Measurements from ENCODE around the gene GRIN1.
A peak's percentile ranks its signal among the peaks of the same experiment; 100 is the strongest.
"Not testable (repeated sequence)": the region's sequence is repeated elsewhere in the genome, so short reads cannot be mapped to it uniquely, and the experiment has no call there.

Gene GRIN1

DNA sequence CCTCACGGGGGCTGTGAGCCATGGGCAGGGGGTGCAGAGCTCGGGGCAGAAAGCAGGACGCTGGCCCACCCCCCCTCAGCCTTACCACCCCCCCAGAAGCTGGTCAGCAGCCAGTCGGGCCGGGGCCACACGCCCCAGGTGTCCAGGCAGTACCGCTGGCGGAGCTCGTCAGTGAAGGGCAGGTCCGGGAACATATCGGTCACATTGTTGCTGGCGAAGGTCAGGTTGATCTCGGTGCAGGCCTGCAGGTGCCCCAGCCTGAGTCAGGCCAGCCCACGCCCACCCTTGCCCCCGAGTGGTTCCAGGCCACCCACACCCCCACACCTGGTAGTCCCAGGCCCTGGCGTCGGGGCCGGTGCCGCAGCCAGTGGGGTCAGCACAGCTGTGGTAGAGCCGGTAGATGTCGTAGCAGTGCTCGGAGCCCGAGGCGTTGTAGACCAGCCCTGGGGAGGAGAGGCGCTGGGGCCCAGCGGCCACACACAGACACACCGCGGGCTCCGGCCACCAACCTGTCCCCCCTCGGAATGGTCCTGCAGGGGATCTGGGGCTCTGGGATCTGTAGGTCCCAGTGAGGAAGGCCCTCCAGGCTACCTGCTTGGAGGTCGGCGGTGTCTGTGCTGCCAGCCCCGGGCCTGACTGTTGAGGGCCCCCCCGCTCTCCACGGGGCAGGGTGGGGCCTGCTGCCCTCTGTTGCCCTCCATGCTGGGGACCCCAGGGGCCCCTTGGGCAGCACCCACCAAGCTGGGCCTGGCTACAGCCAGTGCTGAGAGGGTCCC is 27.0 kb upstream of the GRIN1 start:
- no peak for DNase-seq

DNA sequence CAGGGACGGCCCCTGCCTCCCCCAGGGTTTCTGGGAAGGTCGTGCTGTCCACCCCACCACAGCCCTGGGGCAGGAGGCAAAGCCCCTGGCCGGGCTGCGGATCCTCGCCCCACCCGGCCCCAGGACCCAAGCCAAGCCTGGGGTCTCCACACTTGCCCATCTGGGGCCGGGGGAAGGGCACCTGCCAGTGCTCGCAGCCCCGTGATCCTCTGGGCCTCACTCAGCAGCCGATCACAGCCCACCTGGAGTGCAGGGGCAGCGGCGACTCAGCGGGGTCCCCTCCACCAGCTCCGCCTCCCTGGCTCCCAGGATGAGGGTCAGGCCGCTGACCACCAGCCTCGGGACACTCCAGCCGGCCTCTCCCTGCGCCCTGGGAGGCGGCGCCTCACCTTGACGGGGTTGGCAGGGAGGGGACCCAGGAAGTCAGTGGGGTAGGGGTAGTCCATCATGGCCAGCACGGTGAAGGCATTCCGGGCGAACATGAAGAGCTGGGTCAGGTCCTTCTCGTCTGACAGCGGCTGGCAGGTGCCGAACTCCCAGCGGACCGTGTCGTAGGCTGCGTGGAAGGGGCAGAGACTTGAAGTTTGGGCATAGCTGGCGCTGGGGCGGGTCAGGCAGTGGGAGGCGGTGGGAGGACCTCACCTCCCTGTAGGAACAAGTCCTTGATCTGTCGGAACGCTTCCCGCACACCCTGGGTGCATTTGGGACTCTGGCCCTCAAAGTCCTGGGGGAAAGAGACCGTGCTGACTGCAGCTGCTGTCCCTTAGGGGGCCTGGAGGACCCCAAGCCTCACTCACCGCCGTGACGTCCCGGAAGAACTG is 26.2 kb upstream of the GRIN1 start:
- DNase-seq = no peak

DNA sequence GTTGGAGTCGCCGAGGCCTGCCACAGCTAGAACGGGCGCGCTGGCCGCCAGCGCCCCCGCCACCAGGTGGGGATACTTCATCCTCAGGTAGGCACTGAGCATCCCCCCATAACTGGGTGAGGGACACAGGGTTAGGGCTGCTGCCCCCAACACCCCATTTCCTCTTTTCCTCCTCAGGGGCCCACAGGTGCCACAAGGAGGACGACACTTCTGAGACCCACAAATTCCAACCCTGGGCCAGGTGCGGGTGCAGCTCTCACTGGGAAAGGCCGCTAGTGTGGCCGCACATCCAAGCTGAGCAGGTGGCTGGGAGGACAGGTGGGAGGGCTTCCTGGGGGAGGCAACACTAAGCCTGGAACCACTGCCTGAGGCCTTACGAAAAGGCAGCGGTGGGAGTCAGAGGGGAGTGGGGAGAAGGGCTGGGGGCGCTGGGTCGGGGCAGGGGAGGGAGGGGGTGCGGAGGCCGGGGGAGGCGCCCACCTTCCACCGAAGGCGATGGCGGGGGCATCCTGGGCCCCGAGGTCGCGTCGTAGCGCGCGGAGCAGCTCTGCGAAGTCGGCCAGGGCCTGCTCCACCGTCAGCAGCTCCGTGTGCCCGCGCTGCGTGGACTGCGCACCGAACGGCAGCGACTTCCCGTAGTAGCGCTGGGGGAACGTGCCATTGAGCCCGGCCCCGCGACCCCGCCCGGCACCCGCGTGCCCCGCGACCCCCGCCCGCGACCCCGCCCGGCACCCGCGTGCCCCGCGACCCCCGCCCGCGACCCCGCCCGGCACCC is 25.4 kb upstream of the GRIN1 start:
- DNase-seq = no peak

GRCh38 chr9:137114220-137114612 is 24.7 kb upstream of the GRIN1 start:
- DNase-seq = no peak

- peak; percentile 55 for DNase-seq
Measured at GRCh38 chr9:137114613-137115393, 24.2 kb upstream of the GRIN1 start, which contains the start of gene DPP7. DPP7 (minus strand) TSS chr9:137114733; CDS start chr9:137114713, 20 bp downstream.

GRCh38 chr9:137115394-137116026 is 23.4 kb upstream of the GRIN1 start:
- DNase-seq = no peak

GRCh38 chr9:137116027-137116507 is 22.9 kb upstream of the GRIN1 start:
- no peak for DNase-seq

- no peak for DNase-seq
Measured at GRCh38 chr9:137116728-137117127, 22.2 kb upstream of the GRIN1 start.

- no peak for DNase-seq
Measured at GRCh38 chr9:137117269-137117731, 21.7 kb upstream of the GRIN1 start.

- not testable (repeated sequence) for DNase-seq
Measured at GRCh38 chr9:137118092-137118603, 20.8 kb upstream of the GRIN1 start.

GRCh38 chr9:137121927-137122795 is 16.8 kb upstream of the GRIN1 start:
- not testable (repeated sequence) for DNase-seq

- not testable (repeated sequence) for DNase-seq
Measured at GRCh38 chr9:137122796-137123467, 16.0 kb upstream of the GRIN1 start.

- DNase-seq = no peak
Measured at GRCh38 chr9:137123468-137123837, 15.5 kb upstream of the GRIN1 start.

DNA sequence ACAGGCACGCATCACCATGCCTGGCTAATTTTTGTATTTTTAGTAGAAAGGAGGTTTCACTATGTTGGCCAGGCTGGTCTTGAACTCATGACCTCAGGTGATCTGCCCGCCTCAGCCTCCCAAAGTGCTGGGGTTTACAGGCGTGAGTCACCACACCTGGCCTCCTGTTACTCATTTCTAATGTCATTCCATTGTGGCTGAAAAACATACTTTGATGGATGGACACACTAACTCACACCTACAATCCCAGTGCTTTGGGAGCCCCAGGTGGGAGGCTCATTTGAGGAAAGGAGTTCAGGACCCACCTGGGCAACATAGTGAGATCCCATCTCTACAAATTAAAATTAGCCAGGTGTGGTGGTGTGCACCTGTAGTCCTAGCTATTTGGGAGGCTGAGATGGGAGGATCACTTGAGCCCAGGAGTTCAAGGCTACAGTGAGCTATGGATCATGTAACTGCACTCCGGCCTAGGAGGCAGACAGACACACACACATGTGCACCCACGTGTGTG is 14.9 kb upstream of the GRIN1 start:
- not testable (repeated sequence) for DNase-seq

DNA sequence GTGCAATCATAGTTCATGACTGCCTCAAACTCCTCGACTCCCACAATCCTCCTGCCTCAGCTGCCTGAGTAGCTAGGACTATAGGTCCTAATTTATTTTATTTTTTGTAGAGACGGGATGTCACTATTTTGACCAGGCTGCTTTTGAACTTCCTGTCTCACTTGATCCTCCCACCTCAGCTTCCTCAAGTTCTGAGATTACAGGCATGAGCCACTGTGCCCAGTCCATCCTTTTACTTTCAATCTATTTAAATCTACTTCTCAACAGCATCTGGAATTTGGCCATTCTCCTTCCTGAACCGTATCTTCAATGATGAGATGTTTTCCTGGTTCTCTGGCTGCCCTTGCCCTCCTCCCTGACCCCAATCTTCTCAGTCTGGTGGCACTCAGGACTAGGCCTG is 12.2 kb upstream of the GRIN1 start:
- DNase-seq = no peak

DNA sequence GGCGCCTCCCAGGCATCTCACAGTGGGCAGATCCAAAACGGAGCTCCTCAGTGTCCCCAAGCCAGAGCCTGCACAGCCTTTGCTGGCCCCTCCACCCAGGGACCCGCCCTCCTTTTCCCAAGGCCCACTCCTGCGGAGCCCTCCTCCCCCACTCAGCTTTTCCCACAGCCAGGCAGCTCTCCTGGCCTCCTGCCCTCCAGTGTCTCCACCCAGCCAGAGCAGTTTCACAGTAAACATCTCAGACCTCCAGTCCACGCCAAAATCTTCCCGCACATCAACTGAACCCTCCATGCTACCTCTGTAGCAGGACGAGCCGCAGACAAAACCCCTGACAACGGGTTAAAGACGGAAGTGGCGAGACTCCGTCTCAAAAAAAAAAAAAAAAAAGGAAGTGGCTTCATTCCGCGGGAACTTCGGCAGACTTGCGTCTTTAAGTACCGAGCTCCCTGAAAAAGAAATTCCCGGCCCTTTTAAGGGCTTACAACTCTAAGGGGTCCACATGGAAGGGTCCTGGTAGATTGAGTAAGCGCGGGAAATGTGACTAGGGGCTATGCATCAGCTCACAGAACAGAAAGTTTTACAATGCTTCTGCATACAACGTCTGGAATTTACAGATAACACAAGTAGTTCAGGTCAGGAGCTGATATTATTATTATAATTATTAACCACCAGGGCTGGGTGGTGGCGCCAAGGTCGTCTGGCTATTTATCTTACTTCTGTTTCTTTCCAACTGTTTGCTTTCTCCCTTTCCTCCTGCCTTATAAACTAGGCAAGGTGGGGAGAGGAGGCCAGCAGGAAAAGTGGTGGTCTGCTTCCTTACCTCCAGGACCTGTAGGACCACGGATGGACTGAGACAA is 11.4 kb upstream of the GRIN1 start:
- no peak for DNase-seq

GRCh38 chr9:137128158-137128861 is 10.6 kb upstream of the GRIN1 start:
- DNase-seq = no peak
